HG03571 (cell line): ENCODE results near the gene NRGN.

Experiments used
- ATAC-seq: cut with Tn5 transposase; IDR thresholded peaks from one replicate; pipeline ENCODE4 v1.9.1; 2021; ENCODE audit not compliant: unreplicated experiment

Gene NRGN

GRCh38 chr11:124738713-124739478 lies 846 bp upstream of the NRGN start:
- ATAC-seq, result no peak

DNA sequence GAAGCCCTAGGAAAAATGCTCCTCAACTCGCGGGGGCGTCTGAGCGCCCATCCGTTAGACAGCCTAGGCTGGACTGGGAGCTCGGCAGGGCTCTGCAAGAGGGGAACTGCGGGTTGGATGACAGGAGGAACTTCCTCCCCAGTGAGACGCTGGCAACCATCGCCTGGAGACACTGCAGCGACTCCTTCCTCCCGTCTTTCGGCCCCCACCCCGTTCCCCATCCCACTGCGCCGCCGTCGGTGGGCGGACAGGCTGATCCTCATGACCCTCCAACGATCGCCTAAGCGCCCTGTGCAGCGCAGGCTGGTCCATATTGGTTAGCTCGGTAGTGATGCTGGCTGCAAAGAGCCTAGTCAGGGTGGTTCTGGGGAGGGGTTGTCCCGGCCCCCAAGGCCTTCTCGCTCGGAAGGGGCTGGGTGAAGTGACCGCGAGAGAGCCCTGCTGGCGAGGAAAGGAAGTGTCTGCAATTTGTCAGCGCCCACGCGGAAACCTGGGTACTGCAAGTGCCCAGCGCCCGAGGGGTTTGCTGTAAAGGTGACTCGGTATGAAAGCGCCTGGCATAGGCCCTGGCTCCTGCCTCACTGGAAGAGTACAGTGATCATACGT lies 638 bp downstream of the NRGN start:
- peak; percentile 38 for ATAC-seq

- no peak for ATAC-seq
Measured at GRCh38 chr11:124742555-124742954, 2.8 kb downstream of the NRGN start.

GRCh38 chr11:124743050-124743449 lies 3.3 kb downstream of the NRGN start:
- ATAC-seq, result no peak

DNA sequence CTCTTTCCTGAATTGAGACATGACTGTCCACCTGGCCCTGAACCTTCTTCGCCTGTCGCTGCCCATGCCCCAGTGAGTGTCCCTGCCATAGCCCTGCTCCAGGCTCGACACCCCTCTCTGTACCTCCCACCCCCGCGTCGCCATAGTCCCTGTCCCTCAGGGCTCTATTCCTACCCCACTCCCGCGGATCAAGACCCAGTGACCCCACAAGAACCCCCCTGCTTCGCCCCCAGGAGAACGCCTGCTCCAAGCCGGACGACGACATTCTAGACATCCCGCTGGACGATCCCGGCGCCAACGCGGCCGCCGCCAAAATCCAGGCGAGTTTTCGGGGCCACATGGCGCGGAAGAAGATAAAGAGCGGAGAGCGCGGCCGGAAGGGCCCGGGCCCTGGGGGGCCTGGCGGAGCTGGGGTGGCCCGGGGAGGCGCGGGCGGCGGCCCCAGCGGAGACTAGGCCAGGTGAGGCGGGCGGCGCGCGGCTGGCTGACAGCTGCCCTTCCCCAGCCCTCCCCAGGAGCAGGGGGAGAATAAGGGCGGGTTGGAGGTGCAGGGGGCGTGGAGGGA lies 5.6 kb downstream of the NRGN start:
- ATAC-seq, result no peak

DNA sequence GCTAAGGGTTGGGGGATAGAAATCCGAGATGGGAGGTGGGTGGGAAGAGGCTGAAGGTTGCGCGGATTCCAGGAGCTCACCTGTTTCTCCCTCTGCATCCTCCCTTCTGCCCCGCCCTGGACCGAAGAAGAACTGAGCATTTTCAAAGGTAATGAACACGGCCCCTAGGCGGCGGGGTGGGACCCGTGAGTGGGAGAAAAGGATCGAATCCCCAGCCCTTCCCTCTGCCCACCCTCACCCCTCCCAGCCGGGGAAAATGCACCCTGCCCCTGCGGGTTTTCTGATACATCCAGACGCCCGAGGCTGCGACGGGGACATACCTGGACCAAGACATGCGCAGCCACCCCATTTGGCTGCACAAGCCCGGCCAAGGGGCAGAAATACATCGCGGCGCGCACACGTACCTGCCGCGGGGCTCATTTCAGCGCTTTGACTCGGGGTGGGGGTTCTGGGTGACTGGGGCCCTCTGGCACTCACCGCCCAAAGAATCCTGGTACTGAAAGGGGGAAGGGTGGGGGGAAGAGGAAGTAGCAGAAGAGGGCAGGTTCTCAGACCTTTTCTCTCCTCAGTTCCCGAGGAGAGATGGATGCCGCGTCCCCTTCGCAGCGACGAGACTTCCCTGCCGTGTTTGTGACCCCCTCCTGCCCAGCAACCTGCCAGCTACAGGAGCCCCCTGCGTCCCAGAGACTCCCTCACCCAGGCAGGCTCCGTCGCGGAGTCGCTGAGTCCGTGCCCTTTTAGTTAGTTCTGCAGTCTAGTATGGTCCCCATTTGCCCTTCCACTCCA lies 6.3 kb downstream of the NRGN start:
- peak; percentile 11 for ATAC-seq

DNA sequence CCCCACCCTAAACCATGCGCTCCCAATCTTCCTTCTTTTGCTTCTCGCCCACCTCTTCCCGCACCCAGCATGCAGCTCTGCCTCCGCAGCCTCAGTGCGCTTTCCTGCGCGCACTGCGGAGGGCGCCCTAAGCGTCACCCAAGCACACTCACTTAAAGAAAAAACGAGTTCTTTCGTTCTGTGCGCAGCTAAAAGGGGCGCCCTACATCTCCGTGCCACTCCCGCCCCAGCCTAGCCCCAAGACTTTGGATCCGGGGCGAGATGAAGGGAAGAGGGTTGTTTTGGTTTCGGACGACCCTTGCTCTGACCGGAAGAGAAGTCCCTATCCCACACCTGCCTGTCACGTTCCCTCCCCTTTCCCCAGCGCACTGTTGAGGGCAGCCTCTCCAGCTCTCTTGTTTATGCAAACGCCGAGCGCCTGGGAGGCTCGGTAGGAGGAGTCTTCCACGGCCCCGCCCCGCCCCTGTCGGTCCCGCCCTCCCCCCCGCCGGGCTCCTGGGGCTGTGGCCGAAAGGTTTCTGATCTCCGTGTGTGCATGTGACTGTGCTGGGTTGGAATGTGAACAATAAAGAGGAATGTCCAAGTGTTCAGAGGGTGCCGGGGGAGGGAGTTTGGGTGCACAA lies 7.0 kb downstream of the NRGN start:
- peak; percentile 92 for ATAC-seq

GRCh38 chr11:124747406-124748099 lies 7.8 kb downstream of the NRGN start:
- ATAC-seq, result no peak

DNA sequence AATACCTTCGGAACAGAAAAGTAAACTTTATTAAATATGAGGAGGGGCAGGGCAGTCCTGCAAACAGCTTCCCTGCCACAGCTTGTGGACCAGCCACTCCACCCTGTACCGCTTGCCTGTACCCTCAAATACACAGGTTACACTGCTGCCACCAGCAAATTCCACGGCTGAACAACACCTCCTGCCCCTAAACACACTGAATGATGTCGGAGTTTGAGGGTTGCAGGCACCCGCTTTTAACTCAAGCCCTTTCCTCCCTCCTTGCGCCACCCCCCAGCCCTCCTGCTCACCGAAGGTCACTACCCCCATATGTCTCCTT lies 8.3 kb downstream of the NRGN start:
- ATAC-seq, result no peak

DNA sequence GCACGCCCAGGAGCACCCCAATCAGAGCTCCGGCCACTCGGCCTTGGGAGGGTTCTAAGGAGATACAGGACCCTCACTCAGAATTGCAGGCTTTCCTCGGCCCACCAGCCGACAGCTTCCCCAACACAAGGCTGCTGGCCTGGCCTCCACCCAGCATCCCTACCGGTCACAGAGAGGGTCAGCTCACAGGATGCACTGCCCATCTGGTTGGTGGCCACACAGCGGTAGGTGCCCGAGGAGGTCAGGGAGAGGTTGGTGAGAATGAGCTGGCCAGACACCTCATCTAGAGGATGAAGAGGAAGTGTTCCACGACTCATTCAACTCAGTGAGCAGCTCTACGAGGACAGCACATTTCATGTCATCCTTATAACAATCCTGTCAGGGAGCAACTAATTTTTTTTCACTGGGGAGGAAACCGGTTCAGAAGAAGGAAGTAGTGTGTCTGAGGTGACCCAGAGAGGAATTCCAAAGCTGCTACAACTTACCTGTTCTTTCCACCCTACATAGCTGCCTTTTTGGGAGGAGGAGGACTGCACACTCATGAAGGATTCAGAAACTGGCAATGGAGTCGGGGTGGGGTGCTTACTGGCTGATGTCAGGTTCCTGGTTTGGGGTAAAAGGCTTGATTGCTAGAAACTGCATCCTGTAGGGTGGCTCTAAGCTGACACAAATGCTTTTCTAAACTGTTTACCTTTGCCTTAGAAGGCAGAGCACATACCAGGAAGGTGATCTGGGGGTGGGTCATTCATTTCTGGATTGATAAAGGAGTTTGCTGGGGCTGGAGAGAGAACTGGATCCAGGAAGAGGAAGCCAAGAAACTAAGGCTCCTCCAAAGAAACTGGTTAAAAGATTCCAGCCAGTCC lies 9.0 kb downstream of the NRGN start:
- ATAC-seq, result no peak

GRCh38 chr11:124749912-124750311 lies 10.2 kb downstream of the NRGN start:
- ATAC-seq, result no peak

GRCh38 chr11:124751391-124751740 lies 11.6 kb downstream of the NRGN start:
- no peak for ATAC-seq

DNA sequence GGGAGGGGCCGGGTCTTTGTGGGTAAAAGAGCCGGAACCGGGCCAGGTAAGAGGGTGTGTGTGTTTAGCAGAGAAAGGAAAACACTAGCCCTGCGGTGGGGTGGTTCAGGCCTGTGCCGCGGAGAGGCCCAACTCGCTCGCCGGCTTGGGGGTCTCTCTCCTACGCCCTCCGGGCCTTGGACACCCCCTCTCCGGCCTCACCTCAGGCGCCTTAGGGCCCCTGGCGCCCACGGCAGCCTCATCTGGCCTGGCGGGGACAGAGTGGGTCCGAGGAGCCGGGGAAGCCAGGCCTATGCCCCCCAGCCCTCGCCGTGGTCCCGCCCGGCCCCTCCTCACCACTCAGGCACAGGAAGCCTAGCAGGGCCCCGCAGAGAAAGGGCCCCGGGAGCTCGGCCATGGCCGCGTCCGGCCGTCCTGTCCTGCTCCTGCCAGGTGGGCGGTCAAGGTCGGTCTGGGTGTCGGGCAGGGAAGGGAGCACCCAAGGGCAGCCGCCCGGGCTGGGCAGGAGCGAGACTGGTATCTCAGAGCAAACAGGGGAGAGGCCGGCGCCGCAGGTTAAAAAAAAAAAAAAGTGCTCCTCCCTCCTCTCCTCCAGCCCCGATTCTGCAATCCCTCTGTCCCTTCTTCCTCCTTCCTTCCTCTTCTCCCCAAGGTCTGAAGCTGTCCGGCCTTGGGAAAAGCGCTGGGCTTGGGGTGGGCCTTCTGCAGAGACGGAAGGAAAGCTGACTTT lies 12.2 kb downstream of the NRGN start, which contains the start of gene VSIG2:
Gene VSIG2 (minus strand): TSS at position 515 of the 730 bp plus-strand sequence. CDS start 118 bp downstream, at position 397.
- no peak for ATAC-seq

GRCh38 chr11:124752471-124753102 lies 12.8 kb downstream of the NRGN start:
- no peak for ATAC-seq

- no peak for ATAC-seq
Measured at GRCh38 chr11:124753205-124753604, 13.5 kb downstream of the NRGN start.

DNA sequence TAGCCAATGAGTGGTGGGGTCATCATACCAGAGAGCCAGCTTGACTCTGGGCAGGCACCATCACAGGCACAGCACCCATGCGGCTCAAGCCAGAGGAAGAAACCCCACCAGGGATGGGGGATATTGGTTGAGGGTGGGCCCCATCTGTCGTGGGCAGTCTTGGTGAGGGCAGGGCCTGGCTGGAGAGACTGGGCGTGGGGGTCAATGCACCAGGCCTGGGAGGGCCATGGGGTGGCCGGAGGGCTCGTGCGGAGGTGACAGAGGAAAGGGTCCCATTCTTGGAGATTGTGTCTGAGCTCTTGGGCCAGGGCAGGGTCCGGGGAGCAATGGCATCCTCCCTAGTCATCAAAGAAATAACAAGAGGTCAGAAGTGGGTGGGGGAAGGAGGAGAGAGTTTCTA lies 13.9 kb downstream of the NRGN start:
- ATAC-seq, result no peak

DNA sequence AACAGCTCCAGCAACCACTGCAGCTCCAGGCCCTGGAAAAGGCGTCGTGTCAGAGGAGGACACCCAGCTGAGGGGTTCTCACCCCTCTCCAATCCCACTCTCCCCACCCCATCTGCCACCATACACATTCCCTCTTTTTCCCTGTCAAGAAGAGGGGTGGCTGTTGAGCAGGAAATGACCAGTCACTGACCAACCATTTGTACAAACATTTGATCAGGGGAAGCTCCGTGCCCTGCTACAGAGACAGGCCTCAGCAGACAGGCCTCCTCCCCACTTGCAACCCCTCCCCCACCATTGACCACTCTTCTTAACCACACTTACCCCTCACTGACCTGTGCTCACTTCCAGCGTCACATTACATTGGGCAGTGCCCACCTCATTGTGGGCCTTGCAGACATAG lies 14.6 kb downstream of the NRGN start:
- ATAC-seq, result no peak

DNA sequence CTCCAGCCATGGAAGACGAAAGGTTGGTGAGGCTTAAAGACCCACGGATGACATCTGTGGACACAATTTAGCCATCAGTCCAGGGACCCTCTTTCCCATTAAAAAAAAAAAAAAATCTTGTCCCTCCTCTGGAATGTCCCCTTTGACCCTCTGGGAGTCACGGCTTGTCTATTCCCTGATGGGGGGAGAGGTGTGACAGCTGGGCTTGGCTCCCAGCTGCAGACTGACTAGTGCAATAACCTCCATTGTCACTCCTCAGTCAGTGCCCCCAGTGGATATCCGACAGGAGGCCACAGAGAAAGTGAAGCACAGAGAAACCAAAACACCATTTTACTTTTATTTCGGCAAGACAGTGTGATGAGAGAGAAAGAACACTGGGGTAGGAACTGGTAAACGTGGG lies 15.0 kb downstream of the NRGN start:
- no peak for ATAC-seq
